OCI-LY1 (cell line): ENCODE data around the gene ANKH.

Experiments
- CTCF ChIP-seq: fragments of 200-600 bp; sonication (generic), shearing (Covaris generic); IDR thresholded peaks from 2 replicates; pipeline ENCODE4 v1.5.1; 2017; ENCODE audit warnings: mild to moderate bottlenecking, antibody characterized with exemption, low read length, moderate library complexity, mixed read lengths
- EZH2 ChIP-seq: fragments of 200-600 bp; sonication (generic), shearing (Covaris generic); IDR thresholded peaks from 2 replicates; pipeline ENCODE4 v1.8.0; 2017; ENCODE audit warnings: borderline replicate concordance, mixed run types, mild to moderate bottlenecking, antibody characterized with exemption, low read length, moderate library complexity, mixed read lengths

DNA sequence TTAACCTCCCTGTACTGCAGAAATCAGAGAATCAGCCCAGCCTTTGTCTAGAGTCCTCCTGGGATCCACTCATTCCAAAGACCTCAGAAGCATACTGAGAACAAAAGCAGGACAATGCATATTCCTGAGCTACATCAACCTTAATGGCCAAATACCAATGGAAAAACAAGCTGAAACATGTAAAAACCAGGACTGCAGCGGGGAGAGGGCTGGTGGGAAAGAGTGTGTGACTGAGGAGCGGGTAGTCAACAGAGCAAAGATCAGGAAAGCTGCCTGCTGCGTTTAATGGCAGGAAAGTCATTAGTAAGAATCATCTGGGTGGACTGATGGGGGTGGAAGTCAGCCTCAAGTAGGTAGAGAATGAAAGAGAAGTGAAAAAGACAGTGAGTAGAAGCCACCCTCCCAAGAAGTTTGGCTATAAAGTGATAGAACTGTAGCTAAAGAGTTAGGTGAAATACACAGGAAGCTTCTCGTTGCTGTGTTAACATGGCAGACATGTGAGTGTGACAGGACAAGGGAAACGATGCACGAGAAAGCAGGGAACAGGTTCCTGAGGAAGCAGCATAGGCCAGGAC, 119.0 kb downstream of the ANKH start:
- TF ChIP-seq CTCF (no peak), EZH2 (no peak)
